22Rv1 (cell line): ENCODE measurements around the gene ATP5MG.

ENCODE experiments used
- CTCF ChIP-seq: fragments of 450-650 bp; IDR thresholded peaks from 2 replicates; pipeline ENCODE4 v1.5.1; 2017; ENCODE audit warnings: mild to moderate bottlenecking
- ZFX ChIP-seq: fragments of 450-650 bp; IDR thresholded peaks from 2 replicates; pipeline ENCODE4 v1.6.1; 2017; ENCODE audit warnings: antibody characterized with exemption, borderline replicate concordance

DNA sequence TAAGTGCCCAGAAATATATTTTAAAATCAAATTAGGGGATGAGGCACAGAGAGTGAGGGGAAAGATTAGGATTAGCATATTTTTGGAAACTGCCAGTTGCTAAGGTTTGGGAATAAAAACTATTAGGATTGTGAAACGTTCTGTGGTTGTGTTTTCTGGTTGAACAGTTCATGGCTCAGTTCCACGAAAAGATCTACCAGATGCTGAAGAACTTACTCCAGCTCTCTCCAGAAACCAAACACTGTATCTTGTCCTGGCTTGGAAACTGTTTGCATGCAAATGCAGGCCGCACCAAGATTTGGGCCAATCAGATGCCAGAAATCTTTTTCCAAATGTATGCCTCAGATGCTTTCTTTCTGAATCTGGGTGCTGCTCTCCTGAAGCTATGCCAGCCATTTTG, 26.7 kb upstream of the ATP5MG start:
- TF ChIP-seq CTCF (no peak), ZFX (no peak)
